Left hindlimb (tissue), 1 donor: ENCODE data around the gene NLN.
"Not testable (repeated sequence)": the region's sequence is repeated elsewhere in the genome, so short reads cannot be mapped to it uniquely, and the experiment has no call there.

ENCODE experiments used
- DNase-seq: peaks from one replicate; pipeline ENCODE4 v3.0.0-alpha.2; 2018

NLN gene

DNA sequence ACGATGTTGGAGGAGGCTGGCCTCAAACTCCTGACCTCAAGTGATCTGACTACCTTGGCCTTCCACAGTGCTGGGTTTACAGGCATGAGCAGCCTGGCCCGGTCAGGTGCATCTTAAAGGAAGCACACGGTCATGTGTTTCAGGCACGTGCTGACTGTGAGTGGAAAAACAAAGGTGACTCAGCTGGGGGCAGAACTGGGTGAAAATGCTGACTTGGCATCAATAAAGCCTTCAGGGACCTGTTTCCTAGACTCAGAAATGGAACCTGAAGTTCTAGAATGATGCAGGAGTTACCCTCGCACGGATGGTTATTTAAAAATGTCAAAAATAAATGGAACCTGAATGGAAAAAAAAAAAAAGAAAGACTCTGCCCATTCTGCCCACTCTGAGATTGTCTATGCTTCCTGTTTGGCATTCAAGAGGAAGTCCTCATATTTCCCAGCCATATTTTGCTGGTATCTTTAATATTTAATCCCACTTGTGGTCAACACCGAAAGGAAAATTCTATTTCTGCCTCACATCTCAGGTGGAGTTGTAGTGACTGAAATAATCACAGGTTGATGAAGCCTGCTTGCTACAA is 12.3 kb downstream of the NLN start:
- DNase-seq: not testable (repeated sequence)

DNA sequence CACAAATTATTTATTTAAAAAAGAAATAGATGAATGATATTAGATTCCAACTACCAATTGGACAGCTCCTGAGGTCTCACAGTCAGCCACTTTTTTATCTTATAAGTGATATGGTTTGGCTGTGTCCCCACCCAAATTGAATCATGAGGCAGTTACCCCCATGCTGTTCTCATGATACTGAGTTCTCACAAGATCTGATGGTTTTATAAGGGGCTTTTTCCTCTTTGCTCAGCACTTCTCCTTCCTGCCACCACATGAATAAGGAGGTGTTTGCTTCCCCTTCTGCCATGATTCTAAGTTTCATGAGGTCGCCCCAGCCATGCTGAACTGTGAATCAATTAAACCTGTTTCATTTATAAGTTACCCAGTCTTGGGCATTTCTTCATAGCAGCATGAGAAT is 12.9 kb downstream of the NLN start:
- no peak for DNase-seq

DNA sequence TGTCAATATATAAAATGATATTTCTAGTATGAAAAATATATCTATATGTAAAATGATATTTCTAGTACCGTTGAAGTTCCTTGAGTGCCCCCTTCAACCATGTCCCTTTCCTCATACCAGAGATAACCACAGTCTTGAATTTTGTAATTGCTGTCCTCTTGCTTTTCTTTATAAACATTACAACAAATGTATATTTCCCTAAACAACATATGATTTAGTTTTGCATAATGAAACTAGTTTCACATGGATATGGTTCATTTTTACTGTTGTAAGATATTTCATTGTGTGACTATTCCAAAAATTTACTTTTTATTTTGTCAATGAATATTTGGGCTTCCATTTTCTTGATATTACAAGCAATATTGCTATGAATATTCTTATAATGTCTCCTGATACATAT is 14.0 kb downstream of the NLN start:
- DNase-seq: no peak

DNA sequence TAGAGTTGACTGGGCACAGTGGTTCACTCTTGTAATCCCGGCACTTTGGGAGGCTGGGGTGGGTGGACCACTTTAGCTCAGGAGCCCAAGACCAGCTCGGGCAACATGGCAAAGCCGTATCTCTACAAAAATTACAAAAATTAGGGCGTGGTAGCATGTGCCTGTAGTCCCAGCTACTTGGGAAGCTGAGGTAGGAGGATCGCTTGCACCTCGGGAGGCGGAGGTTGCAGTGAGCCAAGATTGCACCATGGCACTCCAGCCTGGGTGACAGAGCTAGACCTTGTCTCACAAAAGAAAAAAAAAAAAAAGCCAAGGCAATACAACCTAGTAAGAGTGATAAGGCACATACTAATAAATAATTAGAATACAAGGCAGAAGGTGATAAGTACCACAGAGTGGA is 15.8 kb downstream of the NLN start:
- DNase-seq: no peak

- no peak for DNase-seq
These were observed 16.3 kb downstream of the NLN start for GRCh38 chr5:65738305-65738704.

GRCh38 chr5:65739162-65739561 is 17.2 kb downstream of the NLN start:
- no peak for DNase-seq

- no peak for DNase-seq
These were observed 20.7 kb downstream of the NLN start for GRCh38 chr5:65742565-65743231.

DNA sequence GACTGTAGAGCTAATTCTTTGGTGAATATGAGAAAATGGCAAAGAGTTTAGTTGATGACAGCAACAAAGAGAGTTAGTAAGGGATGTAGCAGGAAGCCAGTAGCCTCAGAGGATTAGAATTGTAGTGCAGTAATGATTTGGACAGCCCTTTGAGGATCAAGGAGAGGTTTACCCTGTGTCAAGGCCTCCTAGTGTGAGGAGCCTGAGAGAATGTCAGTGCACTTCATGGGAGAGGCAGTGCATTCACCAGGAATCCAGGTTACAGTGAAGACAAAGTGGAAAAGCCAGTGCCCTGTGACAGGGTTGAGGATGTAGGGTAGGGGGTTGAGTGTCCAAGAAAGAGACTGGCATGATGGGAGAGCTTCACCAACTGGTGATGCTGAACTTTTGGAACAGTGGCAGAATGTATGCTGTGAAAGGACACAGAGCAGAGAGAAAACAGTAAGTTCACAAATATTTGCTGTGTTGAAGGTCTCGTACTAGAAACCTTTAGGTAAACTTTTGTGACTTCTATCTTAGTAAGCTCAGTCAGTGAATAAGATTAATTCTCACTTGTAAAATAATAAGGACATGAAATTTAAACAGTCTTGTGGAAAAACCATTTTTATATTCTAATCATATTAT is 27.3 kb downstream of the NLN start:
- no peak for DNase-seq

GRCh38 chr5:65749956-65750355 is 28.0 kb downstream of the NLN start:
- no peak for DNase-seq

DNA sequence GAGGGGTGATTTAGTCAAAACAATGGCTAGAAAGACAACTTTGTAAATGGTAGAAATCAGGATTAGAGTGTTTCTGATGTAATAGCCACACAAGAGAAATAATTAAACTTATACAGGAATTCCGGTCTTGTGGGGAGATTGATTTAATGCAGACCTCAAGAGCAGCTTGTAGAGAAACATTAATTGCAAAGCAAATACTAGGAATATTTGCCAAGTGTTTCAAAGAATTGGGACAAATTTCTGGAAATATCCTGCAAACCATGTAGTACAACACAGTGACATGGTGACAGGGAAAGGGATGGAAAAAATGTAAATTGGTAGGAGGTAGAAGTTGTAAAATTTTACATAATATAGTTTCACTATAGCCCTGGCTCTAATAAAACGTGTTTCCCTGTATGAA is 28.9 kb downstream of the NLN start:
- no peak for DNase-seq

- no peak for DNase-seq
These were observed 31.2 kb downstream of the NLN start for GRCh38 chr5:65753189-65753588.

DNA sequence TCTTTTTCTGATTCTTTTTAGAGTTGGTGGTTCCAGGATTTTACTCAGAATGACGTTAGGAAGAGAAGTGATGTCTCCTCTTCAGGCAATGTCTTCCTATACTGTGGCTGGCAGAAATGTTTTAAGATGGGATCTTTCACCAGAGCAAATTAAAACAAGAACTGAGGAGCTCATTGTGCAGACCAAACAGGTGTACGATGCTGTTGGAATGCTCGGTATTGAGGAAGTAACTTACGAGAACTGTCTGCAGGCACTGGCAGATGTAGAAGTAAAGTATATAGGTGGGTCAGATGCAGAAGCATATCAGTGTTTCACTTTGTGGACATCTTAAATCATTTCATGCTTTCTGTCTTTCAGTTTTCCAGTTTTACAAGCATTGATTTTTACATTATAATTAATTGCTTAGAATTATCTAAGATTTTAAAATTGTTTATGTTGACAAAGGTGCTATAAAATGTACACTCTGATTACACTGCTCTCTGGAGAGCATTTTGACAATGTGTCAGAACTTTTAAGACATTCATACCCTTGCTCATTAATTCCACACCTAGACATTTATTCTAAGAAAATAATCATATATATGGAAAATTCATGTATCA is 36.6 kb downstream of the NLN start:
- DNase-seq: no peak

DNA sequence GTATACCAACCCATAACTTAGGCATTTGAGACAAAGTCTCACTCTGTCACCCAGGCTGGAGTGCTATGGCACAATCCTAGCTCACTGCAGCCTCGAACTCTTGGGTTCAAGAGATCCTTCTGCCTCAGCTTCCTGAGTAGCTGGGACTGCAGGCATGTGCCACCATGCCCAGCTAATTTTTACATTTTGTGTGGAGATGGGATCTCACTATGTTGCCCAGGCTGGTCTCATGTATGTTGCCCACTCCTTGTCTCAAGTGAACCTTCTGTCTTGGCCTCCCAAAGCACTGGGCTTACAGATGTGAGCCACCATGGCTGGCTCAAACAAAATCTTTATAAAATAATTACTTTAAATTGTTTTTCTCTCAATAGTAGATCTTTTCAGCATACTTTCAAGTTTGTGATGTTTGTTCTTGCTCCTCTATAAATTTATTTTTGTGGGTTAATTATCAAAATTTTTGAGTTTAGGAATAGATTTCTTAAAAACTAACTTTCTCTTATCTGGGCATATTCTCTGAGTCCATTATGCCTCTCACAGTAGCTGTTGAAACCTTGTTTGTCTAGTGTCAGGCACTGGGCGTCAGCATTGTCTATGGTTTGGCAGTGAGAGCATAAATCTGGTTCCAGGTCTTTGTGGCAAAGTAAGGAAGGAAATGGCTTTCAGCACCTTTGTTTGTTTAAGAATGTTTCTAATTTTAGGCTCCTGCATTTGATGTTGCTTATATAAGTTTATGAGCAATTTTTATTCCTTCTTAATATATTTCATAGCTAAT is 38.7 kb downstream of the NLN start:
- no peak for DNase-seq

DNA sequence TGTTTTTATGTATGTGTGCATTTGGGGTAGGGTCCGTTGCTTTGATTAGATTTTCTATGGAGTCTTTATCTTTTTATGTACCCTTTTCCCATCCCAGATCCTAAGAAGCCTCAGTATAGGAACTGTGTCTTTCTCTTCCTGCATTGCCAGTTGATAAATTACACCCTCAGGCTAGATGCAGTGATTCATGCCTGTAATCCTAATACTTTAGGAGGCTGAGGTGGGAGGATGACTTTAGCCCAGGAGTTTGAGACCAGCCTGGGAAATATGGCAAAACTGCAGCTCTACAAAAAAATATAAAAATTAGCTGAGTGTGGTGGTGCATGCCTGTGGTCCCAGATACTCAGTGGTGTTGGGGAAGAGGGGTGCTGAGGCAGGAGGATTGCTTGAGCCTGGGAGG is 40.2 kb downstream of the NLN start:
- no peak for DNase-seq

DNA sequence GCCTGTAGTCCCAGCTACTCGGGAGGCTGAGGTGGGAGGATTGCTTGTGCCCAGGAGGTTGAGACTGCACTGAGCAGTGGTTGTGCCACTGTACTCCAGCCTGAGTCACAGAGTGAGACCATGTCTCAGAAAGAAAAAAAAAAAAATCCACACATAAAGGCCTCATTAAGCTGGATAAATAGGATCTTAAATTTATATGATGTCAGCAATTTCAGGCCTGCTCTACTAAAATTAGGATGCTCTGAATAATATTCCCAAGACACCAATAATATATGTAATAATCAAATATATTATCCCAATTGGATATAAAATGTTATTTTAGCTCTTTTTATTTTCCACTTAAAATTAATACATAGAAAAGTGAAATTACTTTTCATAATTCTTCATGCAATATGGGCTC is 43.6 kb downstream of the NLN start:
- no peak for DNase-seq

- DNase-seq: no peak
These were observed 44.2 kb downstream of the NLN start for GRCh38 chr5:65766175-65766574.

DNA sequence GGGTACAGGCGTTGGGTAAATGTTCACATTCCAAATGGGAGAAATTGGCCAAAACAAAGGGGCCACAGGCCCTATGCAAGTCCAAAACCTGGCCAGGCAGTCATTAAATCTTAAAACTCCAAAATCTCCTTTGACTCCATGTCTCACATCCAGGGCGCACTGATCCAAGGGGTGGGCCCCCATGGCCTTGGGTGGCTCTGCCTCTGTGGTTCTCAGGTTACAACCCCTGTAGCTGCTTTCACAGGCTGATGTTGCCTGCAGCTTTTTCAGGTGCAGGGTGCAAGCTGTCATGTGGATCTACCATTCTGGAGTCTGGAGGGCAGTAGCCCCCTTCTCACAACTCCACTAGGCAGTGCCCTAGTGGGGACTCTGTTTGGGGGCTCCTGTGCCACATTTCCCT is 44.8 kb downstream of the NLN start:
- DNase-seq: no peak

GRCh38 chr5:65767565-65767964 is 45.6 kb downstream of the NLN start:
- no peak for DNase-seq

DNA sequence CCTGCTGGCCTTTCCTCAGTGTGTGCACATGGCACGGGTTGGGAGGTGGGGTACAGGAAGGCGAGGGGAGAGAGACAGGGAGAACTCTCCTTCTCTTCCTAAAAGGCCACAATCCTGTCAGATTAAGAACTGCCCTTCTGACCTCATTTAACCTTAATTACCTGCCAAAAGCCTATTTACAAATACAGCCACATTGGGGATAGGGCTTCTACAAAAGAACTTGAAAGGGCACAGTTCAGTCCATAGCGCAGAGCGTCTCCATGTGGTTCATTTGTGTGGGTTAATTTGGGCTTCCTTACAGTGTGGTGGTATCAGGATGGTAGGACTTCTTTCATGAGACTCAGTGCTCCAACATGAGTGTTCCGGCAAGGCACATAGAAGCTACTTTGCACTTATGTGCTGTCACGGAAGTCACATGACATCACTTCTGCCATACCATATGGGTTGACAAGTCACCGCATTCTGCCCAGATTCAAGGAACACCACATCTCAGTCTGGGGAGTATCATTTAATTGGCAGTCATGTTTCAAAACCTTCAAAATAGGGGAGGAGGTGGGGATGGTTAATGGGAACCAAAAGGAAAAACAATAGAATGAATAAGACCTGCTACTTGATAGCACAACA is 46.8 kb downstream of the NLN start:
- no peak for DNase-seq

DNA sequence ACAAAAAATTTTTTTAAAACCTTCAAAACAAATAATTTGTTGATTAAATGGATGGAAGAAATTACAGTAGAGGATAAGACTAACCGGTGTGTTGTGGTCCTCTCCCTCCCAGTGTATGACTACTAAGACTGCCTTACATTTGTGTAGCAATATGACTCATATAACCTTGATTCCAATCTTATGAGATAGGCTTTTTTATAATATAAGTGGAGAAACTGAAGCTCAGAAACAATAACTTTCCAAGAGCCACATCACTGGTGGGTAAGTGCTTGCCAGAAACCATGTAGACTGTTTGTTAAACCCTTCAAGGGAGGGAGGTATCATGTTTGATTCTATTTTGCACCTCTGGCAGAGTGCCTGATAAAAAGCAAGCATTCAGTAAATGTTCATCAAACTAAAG is 47.5 kb downstream of the NLN start:
- no peak for DNase-seq

DNA sequence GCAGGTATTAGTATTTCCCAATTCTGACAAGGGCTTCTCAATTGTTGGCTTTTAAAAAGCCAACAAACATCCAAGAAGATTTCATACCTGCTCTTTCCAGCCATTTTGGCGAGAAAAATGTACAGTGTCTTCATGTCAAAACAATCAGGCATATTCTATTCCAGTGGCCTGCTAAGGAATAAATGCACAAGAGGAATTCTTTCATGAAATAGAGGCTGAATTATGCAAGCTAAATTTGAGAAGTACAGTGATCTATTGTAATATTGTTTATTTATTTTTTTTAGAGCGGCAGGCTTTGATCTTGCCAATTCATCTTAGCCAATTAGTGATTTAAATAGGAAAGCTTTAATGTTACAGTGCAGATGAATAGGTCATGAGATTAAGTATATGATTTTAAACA is 49.3 kb downstream of the NLN start:
- DNase-seq: no peak

DNA sequence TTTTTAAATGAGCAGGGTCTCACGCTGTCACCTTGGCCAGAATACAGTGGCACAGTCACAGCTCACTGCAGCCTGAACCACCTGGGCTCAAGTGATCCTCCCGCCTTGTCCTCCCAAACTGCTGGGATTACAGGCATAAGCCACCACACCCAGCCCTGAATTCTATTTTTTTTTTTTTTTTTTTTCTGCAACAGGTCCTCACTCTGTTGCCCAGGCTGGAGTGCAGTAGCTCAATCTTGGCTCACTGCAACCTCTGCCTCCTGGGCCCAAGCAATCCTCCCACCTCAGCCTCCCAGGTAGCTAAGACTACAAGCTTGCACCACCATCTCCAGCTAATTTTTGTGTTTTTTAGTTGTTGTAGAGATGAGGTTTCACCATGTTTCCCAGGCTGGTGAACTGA is 51.0 kb downstream of the NLN start:
- DNase-seq: not testable (repeated sequence)

DNA sequence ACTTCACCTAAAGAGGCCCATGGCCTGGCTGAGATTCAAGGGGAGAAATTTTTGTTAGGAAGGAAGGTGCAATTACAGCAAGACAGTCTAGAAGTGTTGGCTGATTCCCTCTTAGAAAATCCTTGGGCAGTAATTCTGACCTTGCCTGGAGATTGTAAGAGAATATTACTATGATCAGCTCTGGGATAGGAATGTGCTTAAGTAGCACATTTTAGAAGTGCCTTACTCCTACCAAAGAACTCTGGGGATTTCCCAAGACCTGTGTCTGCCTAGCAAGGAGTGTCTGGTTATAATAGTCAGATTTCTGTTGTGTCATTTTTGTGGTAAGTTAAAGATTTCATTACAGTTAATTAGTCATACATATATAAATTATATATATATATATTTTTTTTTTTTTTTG is 52.3 kb downstream of the NLN start:
- no peak for DNase-seq
